C4-2B (cell line): ENCODE measurements around the gene GHSR.

Source experiments
- CTCF ChIP-seq: fragments of 450-650 bp; conservative IDR thresholded peaks from 2 replicates; pipeline ENCODE4 v1.5.1; 2017; ENCODE audit warnings: mild to moderate bottlenecking
- ZFX ChIP-seq: fragments of 450-650 bp; IDR thresholded peaks from 2 replicates; pipeline ENCODE4 v1.6.1; 2017

GRCh38 chr3:172464306-172464705 lies 16.1 kb upstream of the GHSR start:
- TF ChIP-seq CTCF: no peak
- TF ChIP-seq ZFX: no peak
